CD4-positive, alpha-beta T cell (primary cell): ENCODE data around the gene GAS7. TPM values are rescaled to one million over a fixed set of nuclear protein-coding genes. Genes with fewer than 3 reads are reported as not detected.
A peak's percentile ranks its signal among the peaks of the same experiment; 100 is the strongest.

Experiments
- ATAC-seq: fragments of 200-7000 bp; cut with Tn5 transposase; one replicate; pipeline ENCODE4 v1.10.0; 2022; ENCODE audit warnings: mild to moderate bottlenecking; ENCODE audit not compliant: poor library complexity
- CTCF ChIA-PET: fragments of 350-600 bp; sonication (Branson Sonifier 250); formaldehyde crosslinking; loops from one replicate; lab custom pipeline; 2021; ENCODE audit warnings: antibody characterized with exemption, inconsistent platforms; lab: Charles Lee
- POLR2A ChIA-PET: fragments of 350-600 bp; sonication (Branson Sonifier 250); formaldehyde crosslinking; loops from one replicate; lab custom pipeline; 2021; ENCODE audit warnings: antibody characterized with exemption, inconsistent platforms; lab: Charles Lee
- DNase-seq, 14 experiments: peaks; one replicate each; pipeline ENCODE4 v3.0.0-alpha.2; 2013 to 2020; ENCODE audit warnings: mixed read lengths in 2 of 14
- H3K27ac ChIP-seq, 2 donors: one replicate each; pipeline versions ENCODE4 v1.5.1 to v1.7.0; 2013; ENCODE audit warnings: low read length in 2 of 2, low read depth in 1 of 2, mild to moderate bottlenecking in 1 of 2
- H3K27me3 ChIP-seq, 2 experiments: 1 replicate in 1 of 2; 2 replicates in 1 of 2; pipeline versions ENCODE4 v1.6.1 to v1.7.0; 2013; ENCODE audit warnings: low read length in 2 of 2, control low read depth in 1 of 2, mild to moderate bottlenecking in 1 of 2, moderate library complexity in 1 of 2; ENCODE audit not compliant: insufficient read depth in 2 of 2, control insufficient read depth in 1 of 2
- H3K36me3 ChIP-seq: one replicate; pipeline ENCODE4 v1.6.1; 2013; ENCODE audit warnings: low read length, control low read depth; ENCODE audit not compliant: insufficient read depth
- H3K4me1 ChIP-seq: one replicate; pipeline ENCODE4 v1.6.1; 2013; ENCODE audit warnings: low read length, control low read depth; ENCODE audit not compliant: insufficient read depth
- H3K4me3 ChIP-seq: one replicate; pipeline ENCODE4 v1.5.1; 2013; ENCODE audit warnings: mild to moderate bottlenecking, low read length, moderate library complexity
- H3K9me3 ChIP-seq, 2 experiments: 1 replicate in 1 of 2; 2 replicates in 1 of 2; pipeline versions ENCODE4 v1.6.1 to v1.7.0; 2013; ENCODE audit warnings: low read length in 2 of 2, mild to moderate bottlenecking in 2 of 2, control low read depth in 1 of 2, moderate library complexity in 1 of 2; ENCODE audit not compliant: control insufficient read depth in 1 of 2, insufficient read depth in 1 of 2
- H3K27ac Mint-ChIP-seq: one replicate; pipeline ENCODE4 v1.8.0; 2020; ENCODE audit warnings: mixed read lengths
- H3K27me3 Mint-ChIP-seq: one replicate; pipeline ENCODE4 v1.8.0; 2021; ENCODE audit warnings: mixed read lengths
- H3K36me3 Mint-ChIP-seq: one replicate; pipeline ENCODE4 v1.8.0; 2021; ENCODE audit warnings: low read depth, mixed read lengths
- H3K4me1 Mint-ChIP-seq: one replicate; pipeline ENCODE4 v1.8.0; 2021; ENCODE audit warnings: low read depth, mixed read lengths
- H3K4me3 Mint-ChIP-seq: one replicate; pipeline ENCODE4 v1.8.0; 2020; ENCODE audit warnings: mild to moderate bottlenecking, mixed read lengths
- H3K9me3 Mint-ChIP-seq: one replicate; pipeline ENCODE4 v1.8.0; 2020; ENCODE audit warnings: mixed read lengths
- intact Hi-C, 2 experiments: fragments of 100-400 bp; cut with DNase I in 1 of 2; cut with micrococcal nuclease in 1 of 2; formaldehyde crosslinking; loops; one replicate each; pipeline versions ENCODE4 v1.15.1 to v1.9.0; 2023 to 2025; cut with DNase I, micrococcal nuclease
- total RNA-seq, 174 experiments: library from RNA in 2 of 174; stranded (reverse) in 2 of 174; gene quantifications; one replicate each; pipeline ENCODE4 v1.2.3 and lab custom pipeline; 2021 to 2026
- TF ChIP-seq, protein P1 (sequence below): fragments of 200-600 bp; IDR thresholded peaks from one replicate; pipeline ENCODE4 v1.8.0; 2022; ENCODE audit warnings: antibody characterized with exemption, mild to moderate bottlenecking

Gene GAS7
- total RNA-seq, 2 experiments from 2014 or later: 1.8 to 3.4 TPM

DNA sequence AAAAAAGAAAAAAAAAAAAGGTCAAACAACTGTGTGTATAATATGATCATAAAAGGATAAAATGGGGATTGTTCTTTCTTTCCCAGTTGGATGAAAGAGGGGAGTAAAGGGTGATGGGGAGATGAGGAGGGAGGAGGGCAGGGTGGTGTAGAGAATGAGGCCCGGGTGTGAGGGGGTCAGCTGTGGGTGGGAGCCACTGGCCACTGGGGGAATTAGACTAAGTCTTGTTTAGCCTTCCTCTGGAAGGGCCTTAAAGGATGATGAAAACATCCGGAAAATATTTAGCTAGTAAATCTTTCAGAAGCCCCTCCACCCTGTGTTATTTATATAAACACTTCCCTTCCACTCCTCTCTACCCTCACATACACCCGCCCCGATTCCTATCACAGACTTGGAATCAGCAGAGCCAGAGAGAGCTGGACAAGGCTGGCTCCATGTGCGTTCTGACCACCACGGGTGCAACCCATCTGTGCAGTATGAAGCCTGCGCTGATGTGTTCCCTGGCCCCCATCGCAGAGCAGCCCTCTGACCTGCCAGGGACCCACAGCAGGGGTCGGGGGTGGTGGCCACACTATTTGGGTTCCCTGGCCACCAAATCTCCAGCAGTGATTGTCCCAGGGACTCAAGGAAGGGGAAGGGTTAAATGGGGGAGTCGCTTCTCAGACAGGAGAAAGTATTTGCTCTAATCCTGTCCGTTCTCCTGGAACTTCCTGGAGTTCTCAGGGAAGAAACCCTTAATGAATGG lies 72.7 kb downstream of the GAS7 start:
- no peaks in the 10 kb centered on the region for H3K9me3 Mint-ChIP-seq
- H3K36me3 ChIP-seq: no peaks in the 10 kb centered on the region
- no peaks in the 10 kb centered on the region for H3K36me3 Mint-ChIP-seq
- intact Hi-C loops: no loop called here
- no peak overlapping the region for H3K4me3 Mint-ChIP-seq
- DNase-seq: no peak
- POLR2A ChIA-PET: interaction anchor here (0.6 kb wide), 1 partner anchor 660 kb away, joined by 3 read pairs; no protein-coding TSS in a partner anchor
- TF ChIP-seq, protein P1, sequence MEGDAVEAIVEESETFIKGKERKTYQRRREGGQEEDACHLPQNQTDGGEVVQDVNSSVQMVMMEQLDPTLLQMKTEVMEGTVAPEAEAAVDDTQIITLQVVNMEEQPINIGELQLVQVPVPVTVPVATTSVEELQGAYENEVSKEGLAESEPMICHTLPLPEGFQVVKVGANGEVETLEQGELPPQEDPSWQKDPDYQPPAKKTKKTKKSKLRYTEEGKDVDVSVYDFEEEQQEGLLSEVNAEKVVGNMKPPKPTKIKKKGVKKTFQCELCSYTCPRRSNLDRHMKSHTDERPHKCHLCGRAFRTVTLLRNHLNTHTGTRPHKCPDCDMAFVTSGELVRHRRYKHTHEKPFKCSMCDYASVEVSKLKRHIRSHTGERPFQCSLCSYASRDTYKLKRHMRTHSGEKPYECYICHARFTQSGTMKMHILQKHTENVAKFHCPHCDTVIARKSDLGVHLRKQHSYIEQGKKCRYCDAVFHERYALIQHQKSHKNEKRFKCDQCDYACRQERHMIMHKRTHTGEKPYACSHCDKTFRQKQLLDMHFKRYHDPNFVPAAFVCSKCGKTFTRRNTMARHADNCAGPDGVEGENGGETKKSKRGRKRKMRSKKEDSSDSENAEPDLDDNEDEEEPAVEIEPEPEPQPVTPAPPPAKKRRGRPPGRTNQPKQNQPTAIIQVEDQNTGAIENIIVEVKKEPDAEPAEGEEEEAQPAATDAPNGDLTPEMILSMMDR: no peak
- no peak for ATAC-seq
- H3K4me1 ChIP-seq: peaks cover 23% of the 10 kb centered on the region
- no peak overlapping the region for H3K4me3 ChIP-seq
- no peak overlapping the region for H3K27ac ChIP-seq
- peaks cover 34% of the 10 kb centered on the region for H3K4me1 Mint-ChIP-seq
- no peak overlapping the region for H3K27ac Mint-ChIP-seq
- CTCF ChIA-PET: no interaction called here
- peaks cover 0 to 13% of the 10 kb centered on the region in 2 experiments for H3K9me3 ChIP-seq
- no peaks in the 10 kb centered on the region for H3K27me3 Mint-ChIP-seq
- no peaks in the 10 kb centered on the region for H3K27me3 ChIP-seq

DNA sequence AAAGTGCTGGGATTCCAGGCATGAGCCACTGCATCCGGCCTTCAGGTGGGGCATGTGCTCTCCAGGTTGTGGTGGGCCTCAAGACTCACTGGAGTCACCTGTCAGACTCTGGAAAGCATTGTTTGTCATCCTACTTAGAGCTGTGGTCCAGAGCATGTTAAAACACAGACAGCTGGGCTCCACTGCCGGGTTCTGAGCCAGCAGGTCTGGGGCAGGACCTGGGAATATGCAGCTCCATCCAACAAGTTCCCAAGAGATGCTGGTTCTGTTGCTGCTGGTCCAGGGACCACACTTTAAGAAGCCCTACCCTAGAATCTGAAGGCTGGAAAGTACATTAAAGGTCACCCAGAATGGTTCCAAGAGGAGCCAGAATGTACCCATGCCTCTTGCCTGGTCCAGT lies 75.3 kb downstream of the GAS7 start:
- no peaks in the 10 kb centered on the region for H3K9me3 Mint-ChIP-seq
- Histone ChIP-seq H3K27me3 (no peaks in the 10 kb centered on the region), H3K36me3 (no peaks in the 10 kb centered on the region), H3K4me3 (no peak overlapping the region), H3K27ac (no peak overlapping the region), H3K9me3 (peaks cover 0 to 13% of the 10 kb centered on the region in 2 experiments), H3K4me1 (peaks cover 49% of the 10 kb centered on the region)
- no peak overlapping the region for H3K27ac Mint-ChIP-seq
- ATAC-seq (no peak), DNase-seq (no peak)
- CTCF ChIA-PET: no interaction called here
- TF ChIP-seq, protein P1: no peak
- no peaks in the 10 kb centered on the region for H3K27me3 Mint-ChIP-seq
- intact Hi-C loops: no loop called here
- no peaks in the 10 kb centered on the region for H3K36me3 Mint-ChIP-seq
- POLR2A ChIA-PET: interaction anchor here (0.9 kb wide), 1 partner anchor 871 kb away, joined by 3 read pairs; no protein-coding TSS in a partner anchor
- no peak overlapping the region for H3K4me3 Mint-ChIP-seq
- peaks cover 54% of the 10 kb centered on the region for H3K4me1 Mint-ChIP-seq

DNA sequence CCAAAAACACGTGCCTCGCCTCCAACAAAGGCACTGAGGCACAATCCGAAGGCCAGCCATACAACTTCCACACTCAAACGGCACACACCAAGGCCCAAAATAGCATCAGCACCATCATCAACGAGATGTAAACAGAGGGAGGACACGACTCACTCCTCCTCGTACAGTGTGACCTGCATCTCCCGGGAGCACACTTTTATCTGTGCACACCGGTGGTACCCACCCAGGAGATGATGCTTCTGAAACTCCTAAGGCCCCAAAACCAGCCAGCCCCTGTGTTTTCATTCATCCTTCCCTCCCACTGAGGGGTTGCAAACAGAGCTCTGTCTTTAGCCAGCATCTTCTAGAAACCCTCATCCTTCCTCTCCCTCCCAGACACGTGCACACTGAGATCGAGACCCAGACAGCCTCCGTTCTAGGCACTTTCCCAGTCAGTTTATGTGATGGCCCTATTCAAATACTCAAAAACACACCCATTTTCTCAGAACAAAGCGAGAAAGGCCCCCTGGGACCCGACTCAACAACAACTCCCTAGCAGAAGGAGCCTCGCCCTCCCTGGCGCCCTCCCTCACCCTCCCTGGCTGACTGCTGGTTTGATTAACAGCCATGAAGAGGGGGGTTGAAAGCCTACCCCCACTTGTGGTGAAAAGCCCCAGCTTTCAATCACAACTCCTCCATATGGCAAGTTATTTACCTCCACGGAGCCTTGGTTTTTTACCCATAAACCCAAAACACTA lies 76.3 kb downstream of the GAS7 start:
- Histone ChIP-seq H3K27me3 (no peaks in the 10 kb centered on the region), H3K9me3 (peaks cover 0 to 13% of the 10 kb centered on the region in 2 experiments), H3K27ac (no peak overlapping the region), H3K4me1 (peaks cover 54% of the 10 kb centered on the region), H3K36me3 (no peaks in the 10 kb centered on the region), H3K4me3 (no peak overlapping the region)
- H3K27ac Mint-ChIP-seq: peak overlapping the region; percentile 75
- intact Hi-C loops: no loop called here
- ATAC-seq (peak; percentile 54), DNase-seq (peak in 2 of 14 experiments; percentile 26 to 33)
- ChIA-PET POLR2A (interaction anchor here (0.9 kb wide), 1 partner anchor 870 kb away, joined by 3 read pairs; no protein-coding TSS in a partner anchor), CTCF (no interaction called here)
- H3K9me3 Mint-ChIP-seq: no peaks in the 10 kb centered on the region
- TF ChIP-seq, protein P1: no peak
- peaks cover 3% of the 10 kb centered on the region for H3K27me3 Mint-ChIP-seq
- peaks cover 52% of the 10 kb centered on the region for H3K4me1 Mint-ChIP-seq
- no peaks in the 10 kb centered on the region for H3K36me3 Mint-ChIP-seq
- peak overlapping the region; percentile 75 for H3K4me3 Mint-ChIP-seq
